Psoas muscle (tissue), 8 donors: ENCODE data around the gene GAB2. TPM values are rescaled to one million over a fixed set of nuclear protein-coding genes. Genes with fewer than 3 reads are reported as not detected.

Source experiments
- ATAC-seq, 4 donors: fragments of 200-7000 bp; cut with Tn5 transposase; one replicate each; pipeline ENCODE4 v1.9.1; 2020; ENCODE audit warnings: moderate library complexity in 3 of 4, mild to moderate bottlenecking in 2 of 4
- DNase-seq, 2 donors: peaks; one replicate each; pipeline ENCODE4 v3.0.0-alpha.2; 2020
- H3K27ac ChIP-seq: fragments of 200-600 bp; one replicate; pipeline ENCODE4 v1.8.0; 2022
- H3K27me3 ChIP-seq, 3 donors: fragments of 200-600 bp in 1 of 3; one replicate each; pipeline versions ENCODE4 v1.6.1 to v1.8.0; 2013 to 2022; ENCODE audit warnings: low read length in 2 of 3, mild to moderate bottlenecking in 2 of 3, moderate library complexity in 1 of 3; ENCODE audit not compliant: insufficient read depth in 3 of 3
- H3K36me3 ChIP-seq, 2 donors: fragments of 200-600 bp in 1 of 2; one replicate each; pipeline versions ENCODE4 v1.6.1 to v1.8.0; 2013 to 2022; ENCODE audit warnings: low read depth in 1 of 2, mild to moderate bottlenecking in 1 of 2, moderate library complexity in 1 of 2; ENCODE audit not compliant: insufficient read depth in 1 of 2
- H3K4me1 ChIP-seq: fragments of 200-600 bp; one replicate; pipeline ENCODE4 v1.8.0; 2022
- H3K4me3 ChIP-seq: fragments of 200-600 bp; one replicate; pipeline ENCODE4 v1.8.0; 2022; ENCODE audit warnings: mild to moderate bottlenecking
- H3K9me3 ChIP-seq: fragments of 200-600 bp; one replicate; pipeline ENCODE4 v1.8.0; 2022
- WGBS, 3 donors: extraction: QIAGEN DNeasy Blood & Tissue Kit; methylation state at CpG; one replicate each; pipeline versions ENCODE4 v1.1.6 to v1.1.7; 2013; 5-methylcytosine and 5-hydroxymethylcytosine counted together
- intact Hi-C, 2 donors: fragments of 100-400 bp; cut with DNase I; formaldehyde crosslinking; loops; one replicate each; pipeline versions ENCODE4 v1.11.0 to v1.14.2; 2022
- polyA plus RNA-seq, 3 donors: library from polyadenylated mRNA; stranded (reverse); fragments of 200-250 nt; gene quantifications; one replicate each; pipeline ENCODE4 v1.2.3, GENCODE V29; 2013
- total RNA-seq, 4 donors: library from RNA; stranded (reverse); fragmentation: NEBNext Ultra II Directional in 2 of 4; extraction: Animal tissue kit (Norgen Biotek cat#: 25700) in 2 of 4; gene quantifications; one replicate each; pipeline versions ENCODE4 v1.2.1 to v1.2.4, GENCODE V29; 2021 to 2023
- TF ChIP-seq, protein P1 (sequence below): fragments of 200-600 bp; IDR thresholded peaks from one replicate; pipeline ENCODE4 v1.8.0; 2022; ENCODE audit warnings: antibody characterized with exemption
- donor health status: healthy with polysubstance abuse.
- donor health status: DM: no; HTN: no; CAD: no; lungs with moderate emphysema.
- donor health status: Bipolar disorder and iron deficiency.
- donor health status: healthy.
- donor health status: DM: yes; HTN: yes; CAD: no.
- donor health status: DM: no; HTN: no; CAD: no.
- donor health status: DM: no; HTN: no; CAD: no.
- donor health status: DM: yes; HTN: yes; CAD: no.

GAB2 gene
- total and polyA plus RNA-seq, 7 donors, result 2.7 to 6.3 (median 4.7) TPM

DNA sequence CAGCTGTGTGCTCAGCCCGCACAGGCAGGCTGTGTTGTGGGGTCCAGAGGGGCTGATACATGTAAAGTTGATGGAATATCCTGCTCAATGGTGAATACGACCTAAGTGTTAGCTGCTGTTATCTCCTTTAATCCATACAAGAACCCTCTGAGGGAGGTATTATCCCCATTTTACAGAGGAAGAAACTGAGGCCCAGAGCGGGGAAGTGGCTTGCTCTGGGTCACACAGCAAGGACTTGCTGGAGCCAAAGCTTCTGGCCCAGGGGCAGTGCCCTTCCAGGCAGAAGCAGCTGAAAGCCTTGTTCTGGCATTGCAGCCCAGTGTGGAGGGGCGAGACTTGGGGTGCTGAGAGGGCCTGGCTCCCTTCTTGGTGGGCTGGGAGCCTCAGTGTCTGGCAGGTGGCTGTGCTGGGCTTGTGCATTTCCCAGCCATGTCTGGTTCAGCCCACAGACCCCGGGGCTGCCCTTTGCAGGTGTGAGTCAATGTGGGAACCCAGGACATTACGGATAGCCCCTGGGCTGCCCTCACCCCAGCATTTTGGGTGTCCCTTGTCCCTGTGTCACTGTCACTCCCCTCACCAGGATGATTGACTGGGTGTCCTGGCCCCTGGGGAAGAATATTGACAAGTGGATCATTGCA is 218.5 kb downstream of the GAB2 start:
- 90 to 99% (median 94%) methylated on average over 6 of the region's 6 CpGs for WGBS, 3 donors
- Histone ChIP-seq H3K4me1 (no peaks in the 10 kb centered on the region), H3K27ac (no peak overlapping the region), H3K36me3 (peaks cover 0 to 21% of the 10 kb centered on the region in 2 donors), H3K27me3 (no peaks in the 10 kb centered on the region), H3K9me3 (no peaks in the 10 kb centered on the region), H3K4me3 (no peak overlapping the region)
- no peak for ATAC-seq
- intact Hi-C loops, result no loop called here
- DNase-seq, result no peak
- TF ChIP-seq, protein P1, sequence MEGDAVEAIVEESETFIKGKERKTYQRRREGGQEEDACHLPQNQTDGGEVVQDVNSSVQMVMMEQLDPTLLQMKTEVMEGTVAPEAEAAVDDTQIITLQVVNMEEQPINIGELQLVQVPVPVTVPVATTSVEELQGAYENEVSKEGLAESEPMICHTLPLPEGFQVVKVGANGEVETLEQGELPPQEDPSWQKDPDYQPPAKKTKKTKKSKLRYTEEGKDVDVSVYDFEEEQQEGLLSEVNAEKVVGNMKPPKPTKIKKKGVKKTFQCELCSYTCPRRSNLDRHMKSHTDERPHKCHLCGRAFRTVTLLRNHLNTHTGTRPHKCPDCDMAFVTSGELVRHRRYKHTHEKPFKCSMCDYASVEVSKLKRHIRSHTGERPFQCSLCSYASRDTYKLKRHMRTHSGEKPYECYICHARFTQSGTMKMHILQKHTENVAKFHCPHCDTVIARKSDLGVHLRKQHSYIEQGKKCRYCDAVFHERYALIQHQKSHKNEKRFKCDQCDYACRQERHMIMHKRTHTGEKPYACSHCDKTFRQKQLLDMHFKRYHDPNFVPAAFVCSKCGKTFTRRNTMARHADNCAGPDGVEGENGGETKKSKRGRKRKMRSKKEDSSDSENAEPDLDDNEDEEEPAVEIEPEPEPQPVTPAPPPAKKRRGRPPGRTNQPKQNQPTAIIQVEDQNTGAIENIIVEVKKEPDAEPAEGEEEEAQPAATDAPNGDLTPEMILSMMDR, result no peak

DNA sequence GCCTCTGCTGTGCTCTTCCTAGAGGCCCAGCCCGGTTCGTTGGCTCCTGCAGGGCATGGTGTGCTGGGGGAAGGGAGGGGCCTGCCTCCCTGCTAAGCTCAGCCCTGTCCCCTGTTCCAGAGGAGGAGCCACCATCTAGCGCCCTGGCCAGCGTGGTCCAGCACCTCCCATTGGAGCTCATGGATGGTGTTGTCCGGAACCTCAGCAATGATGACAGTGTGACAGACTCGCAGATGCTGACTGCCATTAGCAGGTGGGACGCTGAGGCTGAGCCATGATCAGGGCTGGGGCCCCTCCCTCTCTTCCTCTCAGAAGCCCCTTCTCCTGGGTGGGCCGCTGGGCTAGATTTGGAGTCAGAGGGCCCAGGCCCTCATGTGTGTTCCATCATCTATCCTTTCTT is 219.8 kb downstream of the GAB2 start:
- no peaks in the 10 kb centered on the region for H3K9me3 ChIP-seq
- H3K36me3 ChIP-seq, result peaks cover 0 to 21% of the 10 kb centered on the region in 2 donors
- no peak overlapping the region for H3K4me3 ChIP-seq
- DNase-seq, result no peak
- 90 to 95% (median 95%) methylated on average over 8 of the region's 8 CpGs for WGBS, 3 donors
- H3K27ac ChIP-seq, result no peak overlapping the region
- intact Hi-C loops, result no loop called here
- H3K4me1 ChIP-seq, result peaks cover 2% of the 10 kb centered on the region
- TF ChIP-seq, protein P1, result no peak
- no peak for ATAC-seq
- H3K27me3 ChIP-seq, result no peaks in the 10 kb centered on the region

DNA sequence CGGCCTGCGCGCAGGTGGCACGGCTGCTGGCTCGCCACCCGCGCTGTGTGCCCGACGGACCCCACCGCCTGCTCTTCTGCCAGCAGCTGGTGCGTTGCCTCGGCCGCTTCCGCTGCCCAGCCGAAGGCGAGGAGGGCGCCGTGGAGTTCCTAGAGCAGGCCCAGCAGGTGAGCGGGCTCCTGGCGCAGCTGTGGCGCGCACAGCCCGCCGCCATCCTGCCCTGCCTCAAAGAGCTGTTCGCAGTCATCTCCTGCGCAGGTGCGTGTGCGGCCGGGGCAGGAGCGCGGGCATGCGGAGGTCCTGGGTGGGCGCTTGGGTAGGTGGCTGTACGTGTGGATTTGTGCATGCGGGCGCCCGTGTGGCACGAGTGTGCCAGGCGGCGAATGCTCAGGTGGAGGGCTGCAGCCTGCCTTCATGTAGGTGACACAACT is 220.9 kb downstream of the GAB2 start:
- Histone ChIP-seq H3K9me3 (no peaks in the 10 kb centered on the region), H3K4me1 (peaks cover 12% of the 10 kb centered on the region), H3K36me3 (peaks cover 0 to 21% of the 10 kb centered on the region in 2 donors), H3K4me3 (no peak overlapping the region), H3K27me3 (no peaks in the 10 kb centered on the region), H3K27ac (no peak overlapping the region)
- 83 to 85% (median 83%) methylated on average over 37 to 40 of the region's 40 CpGs for WGBS, 3 donors
- ATAC-seq (no peak), DNase-seq (no peak)
- TF ChIP-seq, protein P1, result no peak
- intact Hi-C loops, result no loop called here

DNA sequence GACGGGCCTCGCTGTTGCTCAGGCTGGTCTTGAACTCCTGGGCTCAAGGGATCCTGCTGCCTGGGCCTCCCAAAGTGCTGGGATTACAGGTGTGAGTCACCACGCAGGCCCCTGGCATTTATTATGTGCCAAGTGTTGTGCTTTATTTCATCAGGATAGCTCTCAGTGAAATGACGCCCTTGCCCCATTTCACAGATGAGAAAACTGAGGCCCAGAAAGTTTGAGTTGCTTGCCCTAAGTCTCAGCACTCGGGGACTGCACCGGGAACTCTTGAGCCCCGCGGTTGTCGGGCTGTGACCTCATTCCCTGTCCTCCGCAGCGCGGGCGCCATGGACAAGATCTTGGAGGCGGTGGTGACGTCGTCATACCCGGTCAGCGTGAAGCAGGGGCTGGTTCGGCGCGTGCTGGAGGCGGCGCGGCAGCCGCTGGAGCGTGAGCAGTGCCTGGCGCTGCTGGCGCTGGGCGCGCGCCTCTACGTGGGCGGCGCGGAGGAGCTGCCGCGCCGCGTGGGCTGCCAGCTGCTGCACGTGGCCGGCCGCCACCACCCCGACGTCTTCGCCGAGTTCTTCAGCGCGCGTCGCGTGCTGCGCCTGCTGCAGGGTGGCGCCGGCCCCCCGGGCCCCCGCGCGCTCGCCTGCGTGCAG is 221.6 kb downstream of the GAB2 start:
- ATAC-seq (no peak), DNase-seq (no peak)
- intact Hi-C loops, result no loop called here
- WGBS, 3 donors, result 46 to 54% (median 51%) methylated on average over 53 to 60 of the region's 60 CpGs
- TF ChIP-seq, protein P1, result no peak
- H3K36me3 ChIP-seq, result peaks cover 0 to 21% of the 10 kb centered on the region in 2 donors
- no peaks in the 10 kb centered on the region for H3K9me3 ChIP-seq
- no peaks in the 10 kb centered on the region for H3K27me3 ChIP-seq
- no peak overlapping the region for H3K4me3 ChIP-seq
- H3K27ac ChIP-seq, result no peak overlapping the region
- peaks cover 18% of the 10 kb centered on the region for H3K4me1 ChIP-seq
